Cortex of kidney (tissue), 1 donor: Measurements from ENCODE around the gene ANKS1B.
"Not testable (repeated sequence)": the region's sequence is repeated elsewhere in the genome, so short reads cannot be mapped to it uniquely, and the experiment has no call there.

Experiments
- DNase-seq: peaks from one replicate; lab custom pipeline; 2025; lab: John Stamatoyannopoulos, UW

ANKS1B gene

GRCh38 chr12:98767248-98767647 is 1217.5 kb downstream of the ANKS1B start:
- DNase-seq: no peak

- no peak for DNase-seq
These were observed 1221.1 kb downstream of the ANKS1B start for GRCh38 chr12:98763656-98764055.

- DNase-seq: no peak
These were observed 1226.4 kb downstream of the ANKS1B start for GRCh38 chr12:98758331-98758730.

GRCh38 chr12:98757455-98757854 is 1227.3 kb downstream of the ANKS1B start:
- DNase-seq: no peak

- DNase-seq: not testable (repeated sequence)
These were observed 1228.9 kb downstream of the ANKS1B start for GRCh38 chr12:98755855-98756254.

GRCh38 chr12:98754095-98754494 is 1230.6 kb downstream of the ANKS1B start:
- DNase-seq: no peak

- DNase-seq: no peak
These were observed 1232.0 kb downstream of the ANKS1B start for GRCh38 chr12:98752726-98753125.

GRCh38 chr12:98751580-98752115 is 1233.1 kb downstream of the ANKS1B start:
- no peak for DNase-seq

GRCh38 chr12:98750511-98750910 is 1234.2 kb downstream of the ANKS1B start:
- no peak for DNase-seq

- DNase-seq: no peak
These were observed 1236.3 kb downstream of the ANKS1B start for GRCh38 chr12:98748463-98748862.

GRCh38 chr12:98745578-98746391 is 1239.0 kb downstream of the ANKS1B start:
- DNase-seq: no peak

- DNase-seq: no peak
These were observed 1240.1 kb downstream of the ANKS1B start for GRCh38 chr12:98744680-98745079.

GRCh38 chr12:98743362-98743953 is 1241.3 kb downstream of the ANKS1B start:
- no peak for DNase-seq

- no peak for DNase-seq
These were observed 1243.0 kb downstream of the ANKS1B start for GRCh38 chr12:98741556-98742265.

GRCh38 chr12:98741196-98741555 is 1243.6 kb downstream of the ANKS1B start:
- DNase-seq: no peak

GRCh38 chr12:98740751-98741150 is 1244.0 kb downstream of the ANKS1B start:
- no peak for DNase-seq

- no peak for DNase-seq
These were observed 1246.2 kb downstream of the ANKS1B start for GRCh38 chr12:98738539-98738938.

- no peak for DNase-seq
These were observed 1246.7 kb downstream of the ANKS1B start for GRCh38 chr12:98738002-98738401.

- DNase-seq: no peak
These were observed 1247.4 kb downstream of the ANKS1B start for GRCh38 chr12:98737322-98737712.

- DNase-seq: no peak
These were observed 1248.1 kb downstream of the ANKS1B start for GRCh38 chr12:98736352-98737321.

GRCh38 chr12:98735821-98736220 is 1248.9 kb downstream of the ANKS1B start:
- no peak for DNase-seq
